Measurements from ENCODE around the gene MACROD2. TPM values are rescaled to one million over a fixed set of nuclear protein-coding genes. Genes with fewer than 3 reads are reported as not detected.

Gene MACROD2
- total and polyA plus RNA-seq, 4 donors: 13.0 to 67.1 (median 20.7) TPM

DNA sequence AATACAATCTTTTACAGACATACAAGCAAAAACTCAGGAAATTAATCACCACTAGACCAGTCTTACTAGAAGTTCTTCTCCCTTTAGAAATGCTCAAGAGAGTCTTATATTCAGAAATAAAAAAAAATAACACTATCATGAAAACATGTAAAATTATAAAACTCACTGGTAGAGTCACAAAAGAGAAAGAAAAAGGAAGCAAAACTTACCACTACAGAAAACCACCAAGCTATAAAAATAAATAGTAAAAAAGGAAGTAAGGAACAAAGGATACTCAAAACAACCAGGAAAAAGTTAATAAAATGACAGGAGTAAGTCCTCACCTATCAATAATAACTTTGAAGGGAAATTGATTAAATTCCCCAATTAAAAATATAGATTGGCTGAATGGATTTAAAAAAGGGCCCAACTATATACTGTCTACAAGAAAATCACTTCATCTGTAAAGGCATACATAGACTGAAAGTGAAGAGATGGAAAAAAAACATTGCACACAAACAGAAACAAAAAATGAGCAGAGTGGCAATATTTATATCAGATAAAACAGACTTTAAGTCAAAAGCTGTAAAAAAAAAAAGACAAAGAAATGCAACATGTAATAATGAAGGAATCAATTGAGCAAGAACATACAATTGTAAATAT lies 2088.4 kb downstream of the MACROD2 start:
- Histone ChIP-seq H3K36me3 (ENCODE audit: control insufficient read depth in 4 of 4, insufficient read depth in 4 of 4, low read length in 4 of 4) (no peaks in the 10 kb centered on the region), H3K9ac (ENCODE audit: insufficient read depth in 1 of 2, low read length in 2 of 2) (no peak overlapping the region), H3K27ac (ENCODE audit: low read depth in 1 of 2, low read length in 1 of 2) (no peak overlapping the region), H3K9me3 (ENCODE audit: control insufficient read depth in 4 of 4, insufficient read depth in 3 of 4, low read length in 3 of 4) (peaks cover 0 to 4% (median 2%) of the 10 kb centered on the region in 4 donors), H3K27me3 (ENCODE audit: control insufficient read depth in 3 of 3, insufficient read depth in 3 of 3, low read length in 2 of 3) (peaks cover 0 to 10% (median 3%) of the 10 kb centered on the region in 3 donors), H3K4me1 (ENCODE audit: control insufficient read depth in 5 of 5, insufficient read depth in 5 of 5, low read length in 5 of 5) (no peaks in the 10 kb centered on the region), H3K4me3 (no peak overlapping the region)
- no peak for DNase-seq
- TF ChIP-seq, protein P1, sequence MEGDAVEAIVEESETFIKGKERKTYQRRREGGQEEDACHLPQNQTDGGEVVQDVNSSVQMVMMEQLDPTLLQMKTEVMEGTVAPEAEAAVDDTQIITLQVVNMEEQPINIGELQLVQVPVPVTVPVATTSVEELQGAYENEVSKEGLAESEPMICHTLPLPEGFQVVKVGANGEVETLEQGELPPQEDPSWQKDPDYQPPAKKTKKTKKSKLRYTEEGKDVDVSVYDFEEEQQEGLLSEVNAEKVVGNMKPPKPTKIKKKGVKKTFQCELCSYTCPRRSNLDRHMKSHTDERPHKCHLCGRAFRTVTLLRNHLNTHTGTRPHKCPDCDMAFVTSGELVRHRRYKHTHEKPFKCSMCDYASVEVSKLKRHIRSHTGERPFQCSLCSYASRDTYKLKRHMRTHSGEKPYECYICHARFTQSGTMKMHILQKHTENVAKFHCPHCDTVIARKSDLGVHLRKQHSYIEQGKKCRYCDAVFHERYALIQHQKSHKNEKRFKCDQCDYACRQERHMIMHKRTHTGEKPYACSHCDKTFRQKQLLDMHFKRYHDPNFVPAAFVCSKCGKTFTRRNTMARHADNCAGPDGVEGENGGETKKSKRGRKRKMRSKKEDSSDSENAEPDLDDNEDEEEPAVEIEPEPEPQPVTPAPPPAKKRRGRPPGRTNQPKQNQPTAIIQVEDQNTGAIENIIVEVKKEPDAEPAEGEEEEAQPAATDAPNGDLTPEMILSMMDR (IDR thresholded peaks at IDR 0.05; ENCODE audit: control extremely low read depth, extremely low read depth): no peak
- ATAC-seq (ENCODE audit: insufficient read depth, low FRiP score): no peak

DNA sequence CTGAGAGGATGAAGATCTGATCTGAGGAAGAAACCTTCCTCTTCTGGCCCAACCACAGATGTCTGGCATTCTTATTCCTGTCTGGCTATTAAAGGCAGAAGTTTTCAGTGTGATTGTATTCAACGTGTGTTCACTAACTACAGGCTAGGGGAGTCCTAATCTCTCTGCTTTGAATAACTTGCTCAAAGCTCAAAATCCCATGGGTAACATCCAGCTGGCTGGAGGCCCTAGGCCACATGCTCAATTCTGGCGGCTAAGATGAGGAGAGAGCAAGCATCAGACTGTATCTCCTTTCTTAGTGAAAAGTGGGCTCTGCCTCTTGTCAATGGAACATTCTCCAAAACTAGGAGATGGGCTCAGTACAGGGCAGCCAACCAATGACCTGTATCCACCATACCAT lies 2099.9 kb downstream of the MACROD2 start:
- Histone ChIP-seq H3K4me3 (no peak overlapping the region), H3K9ac (ENCODE audit: insufficient read depth in 1 of 2, low read length in 2 of 2) (no peak overlapping the region), H3K9me3 (ENCODE audit: control insufficient read depth in 4 of 4, insufficient read depth in 3 of 4, low read length in 3 of 4) (no peaks in the 10 kb centered on the region), H3K27me3 (ENCODE audit: control insufficient read depth in 3 of 3, insufficient read depth in 3 of 3, low read length in 2 of 3) (no peaks in the 10 kb centered on the region), H3K27ac (ENCODE audit: low read depth in 1 of 2, low read length in 1 of 2) (no peak overlapping the region), H3K36me3 (ENCODE audit: control insufficient read depth in 4 of 4, insufficient read depth in 4 of 4, low read length in 4 of 4) (no peaks in the 10 kb centered on the region), H3K4me1 (ENCODE audit: control insufficient read depth in 5 of 5, insufficient read depth in 5 of 5, low read length in 5 of 5) (peaks cover 0 to 5% (median 0%) of the 10 kb centered on the region in 5 donors)
- DNase-seq: peak in 1 of 3 donors; percentile 63
- TF ChIP-seq, protein P1 (IDR thresholded peaks at IDR 0.05; ENCODE audit: control extremely low read depth, extremely low read depth): no peak
- no peak for ATAC-seq (ENCODE audit: insufficient read depth, low FRiP score)
- 65 to 67% methylated on average over 2 of the region's 2 CpGs for WGBS, 2 donors

GRCh38 chr20:16096756-16097326 lies 2101.5 kb downstream of the MACROD2 start:
- Histone ChIP-seq H3K27ac (ENCODE audit: low read depth in 1 of 2, low read length in 1 of 2) (no peak overlapping the region), H3K4me3 (no peak overlapping the region), H3K4me1 (ENCODE audit: control insufficient read depth in 5 of 5, insufficient read depth in 5 of 5, low read length in 5 of 5) (peaks cover 0 to 5% (median 0%) of the 10 kb centered on the region in 5 donors), H3K27me3 (ENCODE audit: control insufficient read depth in 3 of 3, insufficient read depth in 3 of 3, low read length in 2 of 3) (no peaks in the 10 kb centered on the region), H3K36me3 (ENCODE audit: control insufficient read depth in 4 of 4, insufficient read depth in 4 of 4, low read length in 4 of 4) (no peaks in the 10 kb centered on the region), H3K9me3 (ENCODE audit: control insufficient read depth in 4 of 4, insufficient read depth in 3 of 4, low read length in 3 of 4) (no peaks in the 10 kb centered on the region), H3K9ac (ENCODE audit: insufficient read depth in 1 of 2, low read length in 2 of 2) (no peak overlapping the region)
- DNase-seq (no peak), ATAC-seq (ENCODE audit: insufficient read depth, low FRiP score) (no peak)
- WGBS, 2 donors: 87 to 88% methylated on average over 4 of the region's 4 CpGs
- TF ChIP-seq, protein P1 (IDR thresholded peaks at IDR 0.05; ENCODE audit: control extremely low read depth, extremely low read depth): no peak

All from lung (tissue), 12 donors.